ENCODE results near the gene RNF169. TPM values are rescaled to one million over a fixed set of nuclear protein-coding genes. Genes with fewer than 3 reads are reported as not detected.

The RNF169 gene
- total RNA-seq = 27.6 and 36.2 TPM in 2 replicates

- DNase-seq = peak; percentile 98
Measured at GRCh38 chr11:74748211-74749126, at the start of gene RNF169. TSS of gene RNF169 (plus strand) at chr11:74748849. CDS start at chr11:74748881, 32 bp downstream.

- DNase-seq = no peak
Measured at GRCh38 chr11:74699615-74700396, 48.8 kb upstream of the RNF169 start.

GRCh38 chr11:74701351-74701750, 47.3 kb upstream of the RNF169 start:
- peak; percentile 33 for DNase-seq

- DNase-seq = peak; percentile 86
Measured at GRCh38 chr11:74702383-74703007, 46.2 kb upstream of the RNF169 start.

GRCh38 chr11:74703211-74703610, 45.4 kb upstream of the RNF169 start:
- DNase-seq = no peak

GRCh38 chr11:74707182-74707581, 41.5 kb upstream of the RNF169 start:
- DNase-seq = no peak

- DNase-seq = no peak
Measured at GRCh38 chr11:74707602-74708510, 40.8 kb upstream of the RNF169 start.

GRCh38 chr11:74709175-74709574, 39.5 kb upstream of the RNF169 start:
- no peak for DNase-seq

- peak; percentile 57 for DNase-seq
Measured at GRCh38 chr11:74710281-74710938, 38.2 kb upstream of the RNF169 start.

GRCh38 chr11:74713686-74714085, 35.0 kb upstream of the RNF169 start:
- no peak for DNase-seq

GRCh38 chr11:74714904-74715303, 33.7 kb upstream of the RNF169 start:
- DNase-seq = no peak

GRCh38 chr11:74717221-74717969, 31.3 kb upstream of the RNF169 start:
- no peak for DNase-seq

GRCh38 chr11:74719011-74719410, 29.6 kb upstream of the RNF169 start:
- DNase-seq = no peak

- no peak for DNase-seq
Measured at GRCh38 chr11:74720596-74721478, 27.8 kb upstream of the RNF169 start.

GRCh38 chr11:74721479-74721835, 27.2 kb upstream of the RNF169 start:
- DNase-seq = no peak

- DNase-seq = no peak
Measured at GRCh38 chr11:74723511-74723910, 25.1 kb upstream of the RNF169 start.

- DNase-seq = no peak
Measured at GRCh38 chr11:74725701-74726100, 22.9 kb upstream of the RNF169 start.

GRCh38 chr11:74726547-74727182, 22.0 kb upstream of the RNF169 start:
- DNase-seq = peak; percentile 81

GRCh38 chr11:74729397-74729796, 19.3 kb upstream of the RNF169 start:
- no peak for DNase-seq

All from dermis blood vessel endothelial cell (primary cell).